ENCODE data around the gene PTH2R.
"Not testable (repeated sequence)": the region's sequence is repeated elsewhere in the genome, so short reads cannot be mapped to it uniquely, and the experiment has no call there.

PTH2R gene

GRCh38 chr2:208373460-208374089, 33.0 kb upstream of the PTH2R start:
- peak; percentile 54 for DNase-seq (ENCODE audit: low read depth)
- H3K4me3 ChIP-seq (ENCODE audit: low read depth, low read length) = no peak overlapping the region
- peak; percentile 83 for TF ChIP-seq CTCF (IDR thresholded peaks at IDR 0.05; ENCODE audit: insufficient read depth, low read depth, low read length, missing control alignments)

- TF ChIP-seq CTCF (IDR thresholded peaks at IDR 0.05; ENCODE audit: insufficient read depth, low read depth, low read length, missing control alignments) = no peak
- DNase-seq (ENCODE audit: low read depth) = no peak
- no peak overlapping the region for H3K4me3 ChIP-seq (ENCODE audit: low read depth, low read length)
These were observed 31.0 kb upstream of the PTH2R start for GRCh38 chr2:208375491-208376068.

GRCh38 chr2:208377344-208377860, 29.2 kb upstream of the PTH2R start:
- H3K4me3 ChIP-seq (ENCODE audit: low read depth, low read length); DNase-seq (ENCODE audit: low read depth): not testable (repeated sequence)

- no peak for TF ChIP-seq CTCF (IDR thresholded peaks at IDR 0.05; ENCODE audit: insufficient read depth, low read depth, low read length, missing control alignments)
- DNase-seq (ENCODE audit: low read depth) = no peak
- H3K4me3 ChIP-seq (ENCODE audit: low read depth, low read length) = no peak overlapping the region
These were observed 27.4 kb upstream of the PTH2R start for GRCh38 chr2:208379192-208379591.

- H3K4me3 ChIP-seq (ENCODE audit: low read depth, low read length) = no peak overlapping the region
- no peak for DNase-seq (ENCODE audit: low read depth)
- no peak for TF ChIP-seq CTCF (IDR thresholded peaks at IDR 0.05; ENCODE audit: insufficient read depth, low read depth, low read length, missing control alignments)
These were observed 22.0 kb upstream of the PTH2R start for GRCh38 chr2:208384637-208385036.

GRCh38 chr2:208386541-208386940, 20.1 kb upstream of the PTH2R start:
- H3K4me3 ChIP-seq (ENCODE audit: low read depth, low read length) = no peak overlapping the region
- no peak for DNase-seq (ENCODE audit: low read depth)
- no peak for TF ChIP-seq CTCF (IDR thresholded peaks at IDR 0.05; ENCODE audit: insufficient read depth, low read depth, low read length, missing control alignments)

- no peak for TF ChIP-seq CTCF (IDR thresholded peaks at IDR 0.05; ENCODE audit: insufficient read depth, low read depth, low read length, missing control alignments)
- no peak overlapping the region for H3K4me3 ChIP-seq (ENCODE audit: low read depth, low read length)
- DNase-seq (ENCODE audit: low read depth) = no peak
These were observed 16.7 kb upstream of the PTH2R start for GRCh38 chr2:208389940-208390339.
